AG04450 (cell line): ENCODE data around the gene AMELX. TPM values are rescaled to one million over a fixed set of nuclear protein-coding genes. Genes with fewer than 3 reads are reported as not detected.

Experiments
- CTCF ChIA-PET: fragments of 300-600, 350-600 bp; formaldehyde crosslinking; extraction: SDS; loops from one replicate; lab custom pipeline; 2022; ENCODE audit warnings: antibody characterized with exemption, inconsistent platforms; lab: Charles Lee
- POLR2A ChIA-PET: fragments of 350-600 bp; formaldehyde crosslinking; extraction: SDS; loops from one replicate; lab custom pipeline; 2021; ENCODE audit warnings: antibody characterized with exemption, inconsistent platforms; lab: Yijun Ruan, JAX
- DNase-seq: peaks from one replicate; pipeline ENCODE4 v3.0.0-alpha.2; 2011; ENCODE audit warnings: low read depth, low spot score
- H3K27ac ChIP-seq: one replicate; pipeline ENCODE4 v1.5.1; 2012; ENCODE audit warnings: low read depth, low read length, control low read depth
- H3K27me3 ChIP-seq: one replicate; pipeline ENCODE4 v1.6.0; 2012; ENCODE audit warnings: low read length; ENCODE audit not compliant: control insufficient read depth, insufficient read depth
- H3K4me3 ChIP-seq: 2 replicates; pipeline ENCODE4 v1.5.1; 2011; ENCODE audit warnings: mild to moderate bottlenecking, low read depth, low read length, control low read depth
- H3K9me3 ChIP-seq: 2 replicates; pipeline ENCODE4 v1.5.1; 2012; ENCODE audit warnings: low read length; ENCODE audit not compliant: control insufficient read depth, insufficient read depth
- polyA plus RNA-seq: library from polyadenylated mRNA; depleted of rRNA; stranded (reverse); fragments of >200 nt; gene quantifications from 2 replicates; pipeline ENCODE4 v1.2.3, GENCODE V29; 2011
- TF ChIP-seq, protein P1 (sequence below): IDR thresholded peaks from 2 replicates; pipeline ENCODE4 v1.5.1; 2011; ENCODE audit warnings: low read depth, low read length, control low read depth, inconsistent platforms

AMELX gene
- polyA plus RNA-seq, 1 experiment, result not detected

DNA sequence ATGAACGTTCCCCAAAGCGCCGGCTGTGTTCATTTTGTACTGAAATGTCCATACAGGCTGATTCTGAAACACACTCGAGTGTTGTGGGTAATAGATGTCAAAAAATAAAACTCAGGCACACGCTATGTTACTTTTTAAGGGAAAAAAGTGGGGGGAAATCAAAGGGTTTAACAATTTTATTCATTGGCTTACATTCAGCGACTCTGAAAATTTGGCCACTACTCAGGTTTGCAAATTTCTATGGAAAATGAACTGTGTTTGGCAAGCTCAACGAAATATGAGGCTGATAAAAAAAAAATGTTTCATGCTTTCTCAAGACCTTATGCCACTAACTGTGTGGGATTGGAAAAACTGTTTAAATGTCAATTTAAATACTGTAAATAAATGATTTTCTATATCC is 18.5 kb downstream of the AMELX start:
- TF ChIP-seq, protein P1, sequence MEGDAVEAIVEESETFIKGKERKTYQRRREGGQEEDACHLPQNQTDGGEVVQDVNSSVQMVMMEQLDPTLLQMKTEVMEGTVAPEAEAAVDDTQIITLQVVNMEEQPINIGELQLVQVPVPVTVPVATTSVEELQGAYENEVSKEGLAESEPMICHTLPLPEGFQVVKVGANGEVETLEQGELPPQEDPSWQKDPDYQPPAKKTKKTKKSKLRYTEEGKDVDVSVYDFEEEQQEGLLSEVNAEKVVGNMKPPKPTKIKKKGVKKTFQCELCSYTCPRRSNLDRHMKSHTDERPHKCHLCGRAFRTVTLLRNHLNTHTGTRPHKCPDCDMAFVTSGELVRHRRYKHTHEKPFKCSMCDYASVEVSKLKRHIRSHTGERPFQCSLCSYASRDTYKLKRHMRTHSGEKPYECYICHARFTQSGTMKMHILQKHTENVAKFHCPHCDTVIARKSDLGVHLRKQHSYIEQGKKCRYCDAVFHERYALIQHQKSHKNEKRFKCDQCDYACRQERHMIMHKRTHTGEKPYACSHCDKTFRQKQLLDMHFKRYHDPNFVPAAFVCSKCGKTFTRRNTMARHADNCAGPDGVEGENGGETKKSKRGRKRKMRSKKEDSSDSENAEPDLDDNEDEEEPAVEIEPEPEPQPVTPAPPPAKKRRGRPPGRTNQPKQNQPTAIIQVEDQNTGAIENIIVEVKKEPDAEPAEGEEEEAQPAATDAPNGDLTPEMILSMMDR, result no peak
- DNase-seq, result no peak
- no peaks in the 10 kb centered on the region for H3K9me3 ChIP-seq
- ChIA-PET CTCF (no interaction called here), POLR2A (no interaction called here)
- H3K27ac ChIP-seq, result no peak overlapping the region
- H3K27me3 ChIP-seq, result no peaks in the 10 kb centered on the region
- H3K4me3 ChIP-seq, result no peak overlapping the region

DNA sequence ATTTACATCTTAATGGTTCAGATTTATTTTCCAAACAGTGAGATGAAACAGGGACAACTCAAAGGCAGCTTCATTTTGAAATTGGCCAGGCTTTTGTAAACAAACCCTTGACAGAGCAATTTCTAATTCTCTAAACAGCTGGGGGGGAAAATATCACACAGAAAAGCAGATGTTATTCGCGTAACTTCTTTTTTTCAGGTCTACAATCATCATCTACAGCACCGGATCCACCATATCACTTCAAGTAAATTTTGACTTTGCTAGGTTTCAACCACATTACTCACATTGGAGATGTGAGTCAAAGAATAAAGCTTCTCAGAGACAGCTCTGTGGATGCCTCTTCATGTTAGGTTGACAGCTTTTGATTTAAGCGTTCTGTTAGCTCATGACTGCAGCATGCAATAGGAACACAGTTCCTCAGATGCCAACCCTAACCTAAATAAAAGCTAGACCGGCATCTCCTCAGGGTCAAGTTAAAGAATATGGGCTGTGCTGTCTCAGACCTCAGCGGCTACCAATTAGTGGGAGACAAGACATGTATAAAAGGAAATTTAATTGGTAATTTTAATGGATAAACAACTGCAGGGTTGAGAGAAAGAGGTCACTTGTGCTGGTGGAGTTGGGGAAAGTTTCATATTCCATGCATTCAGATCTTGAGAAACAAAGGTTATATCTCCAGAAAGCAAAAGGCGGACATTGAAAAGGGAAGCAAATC is 26.8 kb downstream of the AMELX start:
- CTCF ChIA-PET, result interaction anchor here (1.2 kb wide), 1 partner anchor 62 kb away, joined by 4 read pairs; no protein-coding TSS in a partner anchor
- H3K9me3 ChIP-seq, result no peaks in the 10 kb centered on the region; the same call in 1 of the 2 replicates
- DNase-seq, result no peak

DNA sequence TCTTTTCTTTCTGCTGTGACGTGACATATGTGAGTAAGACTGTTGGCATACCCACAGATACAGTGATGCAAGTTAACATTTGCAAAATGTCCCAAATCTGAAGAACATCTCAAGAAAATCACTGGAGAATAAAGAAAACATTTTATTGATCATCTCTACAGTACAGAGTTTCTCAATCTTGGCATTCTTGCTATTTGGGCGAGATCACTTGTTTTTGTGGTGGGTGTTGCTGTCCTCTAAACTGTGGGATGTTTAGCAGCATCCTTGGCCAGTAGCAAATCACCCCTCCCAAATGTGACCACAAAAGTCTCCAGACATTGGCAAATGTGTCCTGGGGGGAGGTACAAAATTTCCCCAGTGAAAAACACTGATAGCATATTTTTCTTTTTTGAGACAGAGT is 28.8 kb downstream of the AMELX start:
- TF ChIP-seq, protein P1, result no peak
- Histone ChIP-seq H3K4me3 (no peak overlapping the region), H3K27me3 (no peaks in the 10 kb centered on the region), H3K9me3 (no peaks in the 10 kb centered on the region; the same call in 1 of the 2 replicates), H3K27ac (no peak overlapping the region)
- CTCF ChIA-PET, result no interaction called here
- POLR2A ChIA-PET, result no interaction called here
- no peak for DNase-seq

More for the DNA sequence above, 26.8 kb downstream of the AMELX start:
- H3K27ac ChIP-seq, result no peak overlapping the region
- no peak overlapping the region for H3K4me3 ChIP-seq
- TF ChIP-seq, protein P1, result no peak
- H3K27me3 ChIP-seq, result no peaks in the 10 kb centered on the region
- POLR2A ChIA-PET, result no interaction called here

DNA sequence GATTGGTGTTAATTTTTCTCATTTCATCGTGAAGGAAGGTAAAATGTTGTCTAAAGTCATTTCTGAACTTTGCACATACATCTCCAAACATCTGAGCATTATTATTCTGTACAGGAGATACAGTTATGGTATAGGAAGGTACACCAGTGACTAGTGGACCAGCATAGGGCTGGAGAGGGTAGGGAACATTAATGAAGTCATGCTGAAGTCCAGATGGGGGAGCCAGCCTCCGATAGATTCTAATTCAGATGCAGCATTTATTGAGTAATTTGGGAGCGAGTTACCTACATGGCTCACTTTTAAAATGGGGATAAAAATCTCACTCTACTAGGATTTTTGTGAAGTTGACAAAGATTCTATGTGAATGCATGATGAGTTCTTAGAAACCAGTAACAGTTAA is 34.9 kb downstream of the AMELX start:
- H3K4me3 ChIP-seq, result no peak overlapping the region
- ChIA-PET CTCF (no interaction called here), POLR2A (no interaction called here)
- DNase-seq, result no peak
- TF ChIP-seq, protein P1, result no peak
- no peaks in the 10 kb centered on the region; the same call in 1 of the 2 replicates for H3K9me3 ChIP-seq
- no peaks in the 10 kb centered on the region for H3K27me3 ChIP-seq
- H3K27ac ChIP-seq, result no peak overlapping the region

DNA sequence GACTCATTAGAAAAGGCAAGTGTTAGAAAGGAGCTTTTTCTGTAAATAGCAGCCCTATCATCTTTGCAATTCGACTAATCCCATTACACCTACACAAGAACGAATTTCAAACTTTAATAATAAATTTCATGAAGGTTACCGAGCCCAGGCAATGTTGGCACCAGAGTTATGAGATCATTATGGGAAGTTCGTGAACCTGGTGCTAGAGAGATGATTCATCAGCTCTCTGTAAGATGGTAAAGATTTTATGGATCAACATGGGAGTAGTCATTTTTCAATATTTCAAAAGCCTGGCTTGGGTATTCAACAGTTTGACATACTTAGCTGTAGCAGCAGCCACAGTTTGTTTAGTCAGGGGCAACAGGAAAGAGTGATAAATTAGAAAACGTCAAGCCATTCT is 35.8 kb downstream of the AMELX start:
- DNase-seq, result no peak
- POLR2A ChIA-PET, result no interaction called here
- TF ChIP-seq, protein P1, result no peak
- no peak overlapping the region for H3K4me3 ChIP-seq
- CTCF ChIA-PET, result no interaction called here
- H3K9me3 ChIP-seq, result no peaks in the 10 kb centered on the region; the same call in 1 of the 2 replicates
- H3K27ac ChIP-seq, result no peak overlapping the region
- no peaks in the 10 kb centered on the region for H3K27me3 ChIP-seq
